HG03460 (cell line): Measurements from ENCODE around the gene SPATA3.
"Not testable (repeated sequence)": the region's sequence is repeated elsewhere in the genome, so short reads cannot be mapped to it uniquely, and the experiment has no call there.

Source experiments
- ATAC-seq: cut with Tn5 transposase; IDR thresholded peaks from one replicate; pipeline ENCODE4 v1.9.1; 2021; ENCODE audit not compliant: unreplicated experiment

SPATA3 gene

DNA sequence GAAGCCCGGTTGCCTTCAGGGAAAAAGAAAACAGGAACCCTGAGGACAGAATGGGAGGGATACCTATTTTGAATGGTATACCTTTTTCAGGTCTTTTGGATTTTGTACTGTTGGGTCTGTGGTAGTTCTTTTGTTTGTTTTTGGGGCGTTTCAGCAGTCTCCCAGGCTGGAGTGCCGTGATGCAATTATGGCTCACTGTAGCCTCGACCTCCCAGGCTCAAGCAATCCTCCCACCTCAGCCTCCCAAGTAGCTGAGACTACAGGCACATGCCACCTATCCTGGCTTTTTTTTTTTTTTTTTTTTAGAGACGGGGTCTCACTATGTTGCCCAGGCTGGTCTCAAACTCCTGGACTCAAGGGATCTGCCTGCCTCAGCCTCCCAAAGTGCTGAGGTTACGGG lies 27.6 kb upstream of the SPATA3 start:
- not testable (repeated sequence) for ATAC-seq

DNA sequence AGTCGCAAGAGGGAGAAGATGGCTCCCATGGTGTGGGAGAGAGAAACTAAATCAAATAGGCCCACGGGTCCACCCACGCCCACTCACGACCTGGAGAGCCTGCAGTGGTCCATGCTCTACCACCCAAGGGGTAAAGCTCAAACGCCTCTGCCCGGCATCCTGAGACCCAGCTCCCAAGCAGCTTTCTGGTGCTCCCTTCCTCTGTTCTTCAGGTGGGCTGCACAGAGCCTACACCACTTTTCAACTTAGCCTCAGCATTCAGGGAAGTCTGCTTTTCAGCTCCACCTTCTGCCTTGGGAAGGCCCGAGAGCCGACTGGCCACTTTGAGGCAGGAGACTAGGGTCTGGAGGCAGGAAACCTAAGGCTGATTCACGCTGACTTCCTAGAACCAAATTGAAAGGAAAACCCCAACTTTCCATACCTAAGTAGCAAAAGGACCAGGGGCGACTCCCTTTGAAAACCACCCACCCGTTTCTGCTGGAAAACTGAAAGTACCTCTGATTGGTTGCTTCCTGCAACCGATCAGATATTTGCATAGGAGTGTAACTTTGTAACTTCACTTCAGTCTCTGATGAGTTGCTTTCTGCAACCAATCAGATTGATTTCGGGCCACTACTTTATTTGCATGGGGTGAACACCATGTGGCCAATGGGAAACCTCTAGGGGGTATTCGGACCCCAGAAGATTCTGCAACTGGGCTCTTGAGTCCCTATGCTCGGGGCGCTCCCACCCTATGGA lies 26.8 kb upstream of the SPATA3 start:
- no peak for ATAC-seq

DNA sequence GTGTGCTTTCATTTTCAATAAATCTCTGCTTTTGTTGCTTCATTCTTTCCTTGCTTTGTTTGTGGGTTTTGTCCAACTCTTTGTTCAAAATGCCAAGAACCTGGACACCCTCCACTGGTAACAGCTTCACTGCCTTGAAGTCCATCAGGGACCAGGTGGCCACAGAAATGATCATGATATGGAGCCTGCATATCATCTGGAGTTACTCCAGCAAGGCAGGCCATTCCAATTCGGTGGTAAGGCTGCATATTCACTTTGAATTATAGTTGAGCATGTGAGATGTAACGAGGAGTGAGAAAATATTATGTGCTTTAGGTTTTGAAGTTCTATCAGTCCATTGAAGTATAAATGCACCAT lies 26.3 kb upstream of the SPATA3 start:
- no peak for ATAC-seq

DNA sequence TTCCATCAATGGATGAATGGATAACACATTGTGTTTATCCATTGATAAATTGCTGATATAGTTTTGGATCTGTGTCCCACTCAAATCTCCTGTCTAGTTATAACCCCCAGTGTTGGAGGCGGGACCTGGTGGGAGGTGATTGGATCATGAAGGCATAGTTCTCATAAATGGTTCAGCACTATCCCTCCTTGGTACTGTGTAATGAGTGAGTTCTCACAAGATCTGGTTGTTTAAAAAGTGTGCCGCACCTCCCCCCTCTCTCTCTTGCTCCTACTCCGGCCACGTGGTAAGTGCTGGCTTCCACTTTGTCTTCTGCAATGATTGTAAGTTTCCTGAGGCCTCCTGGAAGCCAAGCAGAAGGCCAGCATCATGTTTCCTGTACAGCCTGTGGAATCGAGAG lies 23.9 kb upstream of the SPATA3 start:
- ATAC-seq = no peak

DNA sequence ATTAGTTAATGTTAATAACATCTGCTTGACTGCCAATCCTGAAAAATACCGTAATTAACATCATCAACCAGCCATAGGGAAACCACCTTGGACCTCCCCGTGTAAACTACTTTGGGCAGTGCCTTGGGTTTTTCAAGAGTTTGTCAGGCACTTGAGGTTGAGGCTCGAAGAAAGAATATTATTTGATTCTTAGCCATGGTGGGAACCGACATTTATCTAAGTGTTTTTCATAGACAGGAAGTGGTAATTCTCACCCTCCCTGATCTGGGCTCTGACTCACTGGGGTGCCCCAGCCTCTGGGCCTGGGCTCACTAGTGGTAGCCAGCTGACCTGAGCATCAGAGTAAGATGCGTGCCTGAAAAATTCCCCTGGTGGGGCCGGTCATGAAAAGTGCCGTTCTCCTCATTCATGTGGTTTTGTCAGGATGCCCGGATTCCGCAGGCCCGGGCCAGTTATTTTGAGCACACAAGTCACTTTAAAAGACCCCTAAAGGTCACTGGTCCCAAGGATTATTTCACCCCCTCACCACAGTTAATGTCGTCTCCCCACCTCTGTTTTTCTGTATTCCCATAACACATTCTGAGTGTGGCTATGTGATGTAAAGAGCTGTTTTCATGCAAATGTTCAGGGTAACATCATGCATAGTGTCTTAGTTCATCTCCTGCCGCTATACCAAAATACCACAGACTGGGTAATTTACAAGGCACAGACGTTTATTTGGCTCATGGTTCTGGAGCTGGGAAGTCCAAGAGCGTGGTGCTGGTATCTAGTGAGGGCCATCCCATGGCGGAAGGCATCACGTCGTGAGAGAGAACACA lies 21.6 kb upstream of the SPATA3 start:
- ATAC-seq = peak; percentile 90

DNA sequence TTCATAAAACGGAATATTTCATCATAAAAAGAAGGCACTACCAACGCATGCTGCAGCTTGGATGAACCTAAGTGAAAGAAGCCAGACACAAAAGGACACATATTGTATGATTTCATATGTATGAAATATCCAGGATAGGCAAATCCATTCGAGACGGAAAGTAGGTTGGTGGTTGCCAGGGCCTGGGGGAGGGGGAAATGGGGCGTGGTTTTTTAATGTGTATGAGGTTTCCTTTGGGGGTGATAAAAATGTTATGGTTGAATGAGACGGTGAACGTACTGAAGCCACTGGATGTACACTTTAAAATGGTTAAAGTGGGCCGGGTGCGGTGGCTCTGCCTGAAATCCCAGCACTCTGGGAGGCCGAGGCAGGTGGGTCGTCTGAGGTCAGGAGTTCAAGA lies 20.0 kb upstream of the SPATA3 start:
- no peak for ATAC-seq

DNA sequence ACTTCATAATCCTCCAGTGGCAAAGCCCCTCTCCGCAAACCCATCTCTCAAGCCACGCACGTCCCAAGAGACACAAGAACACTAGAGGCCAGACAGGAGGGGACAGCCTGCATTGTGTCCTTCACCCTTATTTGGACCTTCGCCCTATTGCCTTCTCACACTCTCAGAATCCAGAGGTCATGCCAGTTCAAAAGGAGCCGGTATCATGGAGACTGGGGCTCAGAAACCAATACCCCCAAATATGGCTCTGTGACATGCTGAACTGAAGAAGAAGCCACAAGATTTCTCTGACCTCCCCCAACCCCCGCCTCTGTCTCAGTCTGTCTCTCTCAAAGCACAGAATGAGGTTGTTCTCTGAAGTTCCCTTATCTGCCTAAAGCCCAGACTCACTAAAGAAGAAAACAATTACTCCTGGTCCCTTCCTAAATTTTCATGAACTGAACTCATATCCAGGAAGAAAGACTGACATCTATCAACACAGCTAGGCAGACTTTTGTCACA lies 19.2 kb upstream of the SPATA3 start:
- no peak for ATAC-seq

DNA sequence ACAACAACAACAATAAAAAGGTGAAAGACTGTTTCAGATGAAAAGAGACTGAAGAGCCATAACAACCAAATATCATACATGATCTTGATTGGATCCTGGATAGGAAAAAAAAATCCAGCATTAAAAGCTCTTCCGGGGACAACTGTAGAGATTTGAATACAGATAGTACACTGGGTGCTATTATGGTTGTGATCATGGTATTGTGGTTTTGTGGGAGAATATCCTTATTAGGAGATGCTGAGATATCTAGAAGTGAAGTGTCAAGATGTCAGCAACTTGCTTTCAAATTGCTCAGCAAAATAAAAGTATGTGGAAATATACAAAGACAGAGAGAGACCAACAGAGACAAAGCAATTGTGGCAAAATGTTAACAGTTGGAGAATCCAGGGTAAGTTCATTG lies 15.5 kb upstream of the SPATA3 start:
- no peak for ATAC-seq

DNA sequence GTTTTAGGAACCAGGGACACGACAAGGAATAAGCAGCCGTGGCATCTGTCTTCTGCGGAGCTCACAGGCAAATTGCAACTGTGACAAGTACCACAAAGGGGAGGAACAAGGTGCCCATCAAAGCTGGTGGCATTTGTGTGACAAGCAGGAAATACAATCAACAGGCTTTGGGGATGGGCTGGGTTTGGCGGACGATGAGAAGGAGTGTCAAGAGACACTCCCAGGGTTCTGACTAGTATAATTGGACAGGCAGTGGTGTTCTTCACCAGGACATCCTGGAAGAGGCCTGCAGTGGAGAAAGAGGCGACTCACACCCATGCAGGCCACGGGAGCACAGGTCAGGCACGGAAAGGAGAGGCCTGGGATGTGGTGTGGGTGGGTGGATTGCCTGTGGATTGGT lies 14.2 kb upstream of the SPATA3 start:
- no peak for ATAC-seq

DNA sequence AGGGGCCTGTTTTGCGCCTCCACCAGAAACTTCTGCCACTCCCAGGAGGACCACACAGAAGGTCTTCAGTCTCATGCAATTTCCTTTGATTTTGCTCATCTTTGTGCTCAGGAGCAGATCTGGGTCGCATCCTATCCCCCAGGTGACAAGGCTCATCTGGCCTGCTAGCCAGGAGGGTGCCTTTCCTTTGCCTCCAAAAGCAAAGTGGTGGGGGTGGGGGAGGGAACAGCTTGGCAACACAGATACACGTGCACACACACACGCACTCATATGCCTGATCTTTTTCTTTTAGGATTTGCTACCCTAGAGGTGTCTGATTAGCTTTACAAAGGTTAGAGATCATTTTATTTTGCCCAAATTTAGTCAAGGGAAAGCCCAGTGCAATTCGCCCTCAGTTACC lies 13.8 kb upstream of the SPATA3 start:
- no peak for ATAC-seq

DNA sequence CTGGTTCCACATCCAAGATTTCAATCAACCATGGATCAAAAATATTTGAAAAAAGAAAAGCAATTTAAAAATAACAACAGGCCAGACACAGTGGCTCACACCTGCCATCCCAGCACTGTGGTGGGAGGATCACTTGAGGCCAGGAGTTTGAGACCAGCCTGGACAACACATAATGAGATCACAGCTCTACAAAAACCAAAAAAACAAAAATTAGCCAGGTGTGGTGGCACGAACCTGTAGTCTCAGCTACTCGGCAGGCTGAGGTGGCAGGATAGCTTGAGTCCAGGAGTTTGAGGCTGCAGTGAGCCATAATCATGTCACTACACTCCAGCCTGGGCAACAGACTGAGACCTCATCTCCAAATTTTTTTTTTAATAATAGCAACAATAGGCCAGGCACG lies 13.4 kb upstream of the SPATA3 start:
- no peak for ATAC-seq

DNA sequence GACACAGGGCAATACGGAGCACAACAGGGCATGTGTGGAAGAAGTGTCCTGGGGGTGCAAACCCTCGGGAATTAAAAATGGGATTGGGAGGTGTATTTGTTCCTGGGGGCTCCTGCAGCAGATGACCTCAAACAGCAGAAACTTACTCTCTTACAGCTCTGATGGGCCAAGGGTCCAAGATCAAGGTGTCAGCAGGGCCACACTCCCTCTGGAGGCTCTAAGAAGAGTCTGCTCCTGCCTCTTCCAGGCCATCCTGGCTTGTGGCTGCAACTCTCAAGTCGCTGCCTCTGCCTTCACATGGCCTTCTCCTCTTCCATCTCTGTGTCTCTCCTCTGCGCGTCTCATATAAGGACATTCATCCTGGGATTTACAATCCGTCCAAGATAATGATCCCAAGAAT lies 12.4 kb upstream of the SPATA3 start:
- ATAC-seq = no peak

DNA sequence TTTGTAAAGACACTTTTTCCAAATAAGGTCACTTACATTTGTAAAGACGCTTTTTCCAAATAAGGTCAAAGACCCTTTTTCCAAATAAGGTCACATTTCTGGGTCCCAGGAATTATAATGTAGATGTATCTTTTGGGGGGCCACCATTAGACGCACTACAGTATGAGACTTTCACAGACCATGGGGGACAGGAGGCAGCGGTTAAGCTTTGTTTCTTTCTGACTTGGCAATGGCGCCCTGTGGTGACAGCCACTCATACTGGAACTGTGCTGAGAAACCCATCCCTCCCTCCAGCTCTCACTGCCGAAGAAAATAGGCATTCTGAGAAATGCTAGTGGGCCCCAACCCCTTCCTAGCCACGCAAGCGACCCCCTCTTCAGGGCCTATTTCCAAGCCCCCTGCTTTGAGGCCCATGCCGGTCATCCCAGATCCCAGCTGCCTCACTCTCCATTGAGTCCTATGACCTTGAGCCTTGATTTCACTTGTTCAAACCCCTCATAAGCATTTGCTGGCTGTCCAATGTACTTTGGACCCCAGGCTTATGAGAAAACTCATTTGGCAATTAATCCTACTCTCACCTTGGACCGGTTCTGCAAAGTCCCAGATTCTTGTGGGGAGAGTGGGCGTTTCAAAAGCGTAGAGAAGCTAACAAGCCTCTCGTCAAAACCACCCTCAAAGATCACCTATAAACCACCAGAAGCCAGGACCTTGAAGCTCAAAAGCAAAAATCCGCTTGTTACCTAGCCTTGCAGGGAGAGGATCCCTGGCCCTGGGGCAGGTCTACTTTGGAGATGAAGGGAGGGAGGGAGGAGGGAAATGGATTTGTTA lies 11.3 kb upstream of the SPATA3 start:
- peak; percentile 85 for ATAC-seq

DNA sequence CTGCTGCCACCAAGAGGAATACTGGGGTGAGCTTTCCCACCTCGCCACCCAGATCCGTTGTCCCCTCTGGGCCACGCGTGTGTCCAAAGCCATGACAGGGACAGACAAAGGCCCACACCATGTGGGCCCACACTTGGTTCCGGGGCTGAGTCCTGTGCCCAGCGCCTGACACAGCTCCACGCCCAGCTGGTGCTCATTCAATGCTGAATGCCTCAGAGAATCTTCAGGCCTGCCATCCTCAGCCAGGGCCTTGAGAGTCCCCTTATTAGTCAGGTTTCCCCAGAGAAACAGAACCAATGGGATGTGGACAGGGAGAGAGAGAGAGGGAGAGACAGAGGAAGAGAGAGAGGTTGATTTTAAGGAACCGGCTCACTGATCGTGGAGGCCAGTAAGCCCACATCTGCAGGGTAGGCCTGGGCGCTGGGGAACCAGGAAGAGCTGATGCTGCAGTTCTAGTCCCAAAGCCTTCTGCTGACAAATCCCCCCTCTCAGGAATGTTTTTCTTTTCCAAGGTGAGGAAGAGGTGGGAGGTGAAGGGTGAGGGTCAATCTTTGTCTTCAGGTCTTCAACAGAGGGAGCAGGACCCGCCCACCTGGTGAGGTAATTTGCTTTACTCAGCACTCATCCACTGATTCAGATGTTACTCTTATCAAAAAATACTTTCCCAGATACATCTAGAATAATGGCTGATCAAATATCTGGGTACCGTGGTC lies 10.2 kb upstream of the SPATA3 start:
- no peak for ATAC-seq

DNA sequence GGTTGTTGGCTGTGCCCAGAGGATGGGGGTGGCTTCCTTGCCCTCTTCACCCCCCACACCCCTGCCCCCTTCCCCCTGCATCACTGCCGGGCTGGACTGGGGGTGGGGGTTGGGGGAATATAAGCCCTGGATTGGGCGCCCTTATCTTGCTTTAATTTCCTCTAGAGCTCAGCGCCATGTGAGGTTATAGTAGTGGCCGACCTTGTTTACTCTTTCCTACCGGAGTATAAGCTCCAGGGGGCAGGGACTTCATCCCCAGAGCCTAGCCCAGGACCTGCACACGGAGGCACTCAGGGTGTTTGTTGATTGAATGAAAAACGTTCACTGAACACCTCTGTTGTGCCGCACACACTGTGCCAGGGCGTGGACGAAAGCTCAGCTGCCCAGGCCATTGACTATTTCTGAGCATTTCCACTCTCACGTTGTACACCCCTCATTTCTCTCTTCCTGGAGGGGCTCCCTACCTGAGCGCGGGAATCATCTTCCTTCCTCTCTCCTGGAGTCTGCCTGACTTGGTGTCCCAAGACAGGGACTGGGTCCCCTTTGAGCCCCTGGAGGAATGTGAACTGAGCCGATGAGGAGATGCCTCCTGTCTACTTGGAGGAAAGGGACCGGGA lies 9.3 kb upstream of the SPATA3 start:
- ATAC-seq = no peak

DNA sequence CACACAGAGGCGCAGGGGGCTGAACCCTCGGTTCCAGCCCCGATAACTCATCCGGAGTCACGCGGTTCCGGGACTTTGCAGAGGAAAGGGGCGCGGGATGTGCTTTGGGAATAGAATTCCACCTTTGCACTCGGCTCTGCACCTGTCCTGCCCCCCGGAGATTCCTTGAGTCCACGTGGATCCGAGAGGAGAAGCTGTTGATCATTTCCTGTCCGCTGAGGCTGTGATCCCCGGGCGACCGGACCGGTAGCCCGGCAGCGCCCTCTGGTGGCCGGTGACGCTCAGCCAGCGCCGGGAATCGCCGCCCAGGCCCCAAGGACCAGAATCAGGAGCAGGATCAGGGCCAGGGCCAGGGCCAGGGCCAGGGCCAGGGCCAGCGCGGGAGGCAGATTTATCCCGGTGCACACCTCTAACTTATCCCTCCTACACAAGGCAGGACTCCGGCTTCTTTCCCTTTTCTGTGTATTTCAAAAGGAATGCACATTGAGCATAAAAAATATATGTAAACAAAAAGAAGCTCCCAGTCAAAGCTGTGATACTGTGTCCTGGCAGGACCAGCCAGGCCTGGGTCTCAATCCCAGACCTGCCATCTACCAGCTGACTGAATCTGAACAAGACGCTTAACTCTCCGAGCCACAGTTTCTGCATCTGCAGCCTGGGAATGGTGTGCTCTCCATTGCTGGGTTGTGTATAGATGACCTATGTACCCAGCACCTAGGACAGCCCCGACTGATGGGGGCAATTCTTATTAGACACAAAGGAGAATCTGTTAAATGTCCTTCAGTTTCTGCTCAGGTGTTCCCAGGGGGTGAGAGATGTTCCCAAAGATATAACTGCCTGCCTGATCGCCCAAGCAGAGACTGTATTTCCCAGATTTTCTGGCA lies 8.5 kb upstream of the SPATA3 start:
- no peak for ATAC-seq

DNA sequence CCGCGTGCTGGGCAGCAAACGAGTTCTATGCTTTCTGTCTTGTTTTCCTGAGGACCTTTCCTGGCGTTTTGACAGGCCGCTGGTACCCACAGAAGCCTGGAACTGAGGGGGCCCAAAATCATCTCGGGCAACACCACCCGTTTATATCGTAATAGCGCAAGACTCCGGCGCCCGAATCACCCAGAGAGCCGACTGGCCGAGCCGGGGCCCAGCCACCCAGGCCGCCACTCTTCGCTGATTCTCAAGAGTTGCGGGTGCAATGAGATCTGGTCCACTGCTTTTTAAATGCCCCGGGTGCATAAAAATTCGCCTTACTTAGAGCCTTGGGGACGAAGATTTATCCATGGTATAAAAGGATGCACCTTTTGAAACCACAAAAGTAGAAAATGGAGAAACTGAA lies 6.2 kb upstream of the SPATA3 start:
- ATAC-seq = no peak

DNA sequence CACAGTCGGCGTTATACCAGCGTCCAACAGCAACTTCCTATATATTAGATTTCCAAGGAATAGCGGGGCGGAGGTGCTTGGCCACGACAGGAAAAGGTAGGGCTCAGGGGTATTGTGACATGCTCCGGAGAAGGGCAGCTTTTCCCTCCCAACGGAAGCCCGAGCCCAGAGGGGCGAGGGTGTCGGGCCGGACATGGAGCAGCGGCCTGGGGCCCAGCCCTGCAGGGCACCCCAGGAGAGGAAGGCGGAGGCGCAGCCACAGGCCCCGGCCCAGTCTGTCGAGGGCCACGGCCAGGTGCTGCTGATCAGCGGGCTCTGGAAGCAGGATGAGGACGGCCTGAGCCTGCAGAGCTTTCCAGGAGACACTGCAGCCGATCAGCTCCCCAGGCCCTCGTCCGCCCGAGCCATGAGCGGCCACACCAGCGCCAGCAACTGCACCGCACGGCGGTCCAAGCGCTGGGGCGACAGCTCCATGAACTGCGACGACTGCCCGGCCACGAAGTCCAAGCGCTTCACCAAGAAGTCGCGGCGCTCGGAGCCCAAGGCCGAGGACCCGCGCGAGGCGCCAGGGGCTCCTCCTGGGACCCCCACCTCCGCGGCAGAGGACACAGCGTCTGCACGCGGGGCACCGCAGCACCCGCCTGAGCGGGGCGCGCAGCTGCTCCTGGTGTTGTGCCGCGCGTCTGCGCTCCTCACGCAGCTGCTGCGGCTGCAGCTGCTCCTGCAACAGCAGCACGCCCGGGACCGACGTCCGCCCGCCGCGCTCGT lies 5.6 kb upstream of the SPATA3 start:
- ATAC-seq = no peak

DNA sequence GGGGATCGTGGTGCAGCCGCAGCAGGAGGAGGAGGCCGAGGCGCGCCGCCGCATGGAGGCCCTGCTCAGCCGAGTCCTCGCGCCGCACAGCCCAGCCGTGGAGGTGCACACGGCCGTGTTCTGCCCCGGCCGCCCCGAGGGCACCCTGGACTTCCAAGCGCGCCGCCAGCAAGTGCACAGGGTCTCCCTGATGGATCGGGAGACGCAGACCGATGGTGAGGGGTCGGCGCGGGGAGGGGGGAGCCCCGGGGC lies 5.1 kb upstream of the SPATA3 start:
- ATAC-seq = no peak
